ENCODE results near the gene SBNO1.

GRCh38 chr12:123388951-123389559 lies 24.4 kb upstream of the SBNO1 start:
- TF ChIP-seq EZH2 (IDR thresholded peaks at IDR 0.05; ENCODE audit: insufficient read depth, poor library complexity, severe bottlenecking), result no peak
- TF ChIP-seq EZH2phosphoT487 (IDR thresholded peaks at IDR 0.05; ENCODE audit: insufficient read depth, low read depth), result no peak
